IMR-90 (cell line): ENCODE results near the gene MAGEF1. TPM values are rescaled to one million over a fixed set of nuclear protein-coding genes. Genes with fewer than 3 reads are reported as not detected.
A peak's percentile ranks its signal among the peaks of the same experiment; 100 is the strongest.

Experiments used
- ATAC-seq: fragments of 200-7000 bp; cut with Tn5 transposase; 2 replicates; pipeline ENCODE4 v1.9.1; 2020; ENCODE audit warnings: low read depth, mild to moderate bottlenecking, moderate library complexity
- BruUV-seq: library from RNA; stranded (reverse); fragments of 400-500 nt; replicated peaks from 2 replicates; lab custom pipeline; 2021; lab: Mats Ljungman, UMichigan
- CTCF ChIA-PET: fragments of 300-600 bp; formaldehyde crosslinking; extraction: SDS; loops from one replicate; lab custom pipeline; 2021; ENCODE audit warnings: antibody characterized with exemption; lab: Yijun Ruan, JAX
- POLR2A ChIA-PET: fragments of 300-600 bp; sonication (Branson Sonifier 250); formaldehyde crosslinking; loops from one replicate; lab custom pipeline; 2022; ENCODE audit warnings: antibody characterized with exemption; ENCODE audit not compliant: unreplicated experiment; lab: Charles Lee
- DNase-seq: peaks from one replicate; pipeline ENCODE4 v3.0.0; 2013
- H2AFZ ChIP-seq: replicated peaks from 2 replicates; pipeline ENCODE3; 2013; ENCODE audit warnings: low read length, mild to moderate bottlenecking; ENCODE audit not compliant: poor library complexity
- H2AK5ac ChIP-seq: 2 replicates; pipeline ENCODE4 v1.6.1; 2013; ENCODE audit warnings: low read depth, low read length, inconsistent platforms
- H2AK9ac ChIP-seq: replicated peaks from 2 replicates; pipeline ENCODE3; 2013; ENCODE audit warnings: mild to moderate bottlenecking, low read depth, low read length, moderate library complexity; ENCODE audit not compliant: poor library complexity
- H2BK120ac ChIP-seq: 2 replicates; pipeline ENCODE4 v1.6.1; 2013; ENCODE audit warnings: low read depth, low read length, inconsistent platforms
- H2BK15ac ChIP-seq: 3 replicates; pipeline ENCODE4 v1.6.1; 2013; ENCODE audit warnings: low read depth, low read length, inconsistent platforms
- H2BK20ac ChIP-seq: 2 replicates; pipeline ENCODE4 v1.6.1; 2013; ENCODE audit warnings: low read depth, mild to moderate bottlenecking, inconsistent platforms, low read length, moderate library complexity
- H2BK5ac ChIP-seq: 2 replicates; pipeline ENCODE4 v1.6.1; 2013; ENCODE audit warnings: mild to moderate bottlenecking, low read depth, low read length, inconsistent platforms; ENCODE audit not compliant: poor library complexity, severe bottlenecking
- H3K14ac ChIP-seq: replicated peaks from 2 replicates; pipeline ENCODE4 v1.6.1; 2013; ENCODE audit warnings: low read depth, low read length, inconsistent platforms
- H3K18ac ChIP-seq: 2 replicates; pipeline ENCODE4 v1.6.1; 2013; ENCODE audit warnings: low read depth, low read length, control low read depth
- H3K23ac ChIP-seq: 2 replicates; pipeline ENCODE4 v1.6.1; 2013; ENCODE audit warnings: low read depth, low read length, inconsistent platforms
- H3K27ac ChIP-seq: 2 replicates; pipeline ENCODE4 v1.5.1; 2013; ENCODE audit warnings: mild to moderate bottlenecking, control low read depth, low read length; ENCODE audit not compliant: insufficient read depth
- H3K27me3 ChIP-seq: 2 replicates; pipeline ENCODE4 v1.6.1; 2013; ENCODE audit warnings: low read length; ENCODE audit not compliant: control insufficient read depth, insufficient read depth
- H3K36me3 ChIP-seq: 2 replicates; pipeline ENCODE4 v1.6.1; 2013; ENCODE audit warnings: low read length, mixed read lengths; ENCODE audit not compliant: control insufficient read depth, insufficient read depth
- H3K4ac ChIP-seq: 2 replicates; pipeline ENCODE4 v1.6.1; 2013; ENCODE audit warnings: low read depth, low read length, inconsistent platforms
- H3K4me1 ChIP-seq: 2 replicates; pipeline ENCODE4 v1.6.1; 2013; ENCODE audit warnings: low read length, mixed read lengths; ENCODE audit not compliant: control insufficient read depth, insufficient read depth
- H3K4me2 ChIP-seq: 2 replicates; pipeline ENCODE4 v1.6.1; 2013; ENCODE audit warnings: low read depth, mild to moderate bottlenecking, control low read depth, low read length, moderate library complexity
- H3K4me3 ChIP-seq: 2 replicates; pipeline ENCODE4 v1.5.1; 2013; ENCODE audit warnings: low read depth, mild to moderate bottlenecking, control low read depth, low read length, moderate library complexity; ENCODE audit not compliant: insufficient read depth
- H3K56ac ChIP-seq: 2 replicates; pipeline ENCODE4 v1.6.1; 2013; ENCODE audit warnings: low read length, inconsistent platforms; ENCODE audit not compliant: insufficient read depth; ENCODE audit errors: extremely low read depth
- H3K79me1 ChIP-seq, 2 experiments: 2 replicates each; pipeline ENCODE4 v1.6.1; 2013; ENCODE audit warnings: low read length in 2 of 2, inconsistent platforms in 1 of 2, low read depth in 1 of 2
- H3K9ac ChIP-seq: 2 replicates; pipeline ENCODE4 v1.6.1; 2013; ENCODE audit warnings: low read depth, low read length, control low read depth
- H3K9me1 ChIP-seq: 2 replicates; pipeline ENCODE4 v1.6.1; 2013; ENCODE audit warnings: low read length, inconsistent platforms; ENCODE audit not compliant: insufficient read depth
- H3K9me3 ChIP-seq: 2 replicates; pipeline ENCODE4 v1.6.1; 2013; ENCODE audit warnings: low read length; ENCODE audit not compliant: control insufficient read depth, insufficient read depth
- H4K20me1 ChIP-seq: 2 replicates; pipeline ENCODE4 v1.6.1; 2013; ENCODE audit warnings: low read length, inconsistent platforms; ENCODE audit not compliant: insufficient read depth
- H4K5ac ChIP-seq: 2 replicates; pipeline ENCODE4 v1.6.1; 2013; ENCODE audit warnings: mild to moderate bottlenecking, low read depth, low read length, control low read depth
- H4K8ac ChIP-seq, 2 experiments: 2 replicates each; pipeline ENCODE4 v1.6.1; 2013; ENCODE audit warnings: low read depth in 2 of 2, low read length in 2 of 2, control low read depth in 1 of 2, inconsistent platforms in 1 of 2
- H4K91ac ChIP-seq: 2 replicates; pipeline ENCODE4 v1.6.1; 2013; ENCODE audit warnings: low read depth, low read length, inconsistent platforms; ENCODE audit not compliant: insufficient read depth
- MXI1 ChIP-seq: IDR thresholded peaks from 2 replicates; pipeline ENCODE4 v1.6.1; 2012; ENCODE audit warnings: low read depth, mild to moderate bottlenecking, low read length, moderate library complexity, borderline replicate concordance
- POLR2A ChIP-seq: IDR thresholded peaks from 2 replicates; pipeline ENCODE4 v1.6.1; 2012; ENCODE audit warnings: mild to moderate bottlenecking, low read depth, low read length
- RCOR1 ChIP-seq: IDR thresholded peaks from 2 replicates; pipeline ENCODE4 v1.6.1; 2012; ENCODE audit warnings: mild to moderate bottlenecking, low read length, improper control_type of control experiment; ENCODE audit not compliant: insufficient replicate concordance
- SMC3 ChIP-seq: fragments of 150-350 bp; IDR thresholded peaks from 2 replicates; pipeline ENCODE4 v1.6.1; 2016; ENCODE audit warnings: low read depth, mild to moderate bottlenecking, antibody characterized with exemption, low read length, moderate library complexity
- WGBS, 2 experiments: methylation state at CpG; one replicate each; pipeline versions ENCODE4 v1.1.5 to v1.1.7; 2013; ENCODE audit warnings: missing lambda C conversion rate in 2 of 2; ENCODE audit not compliant: insufficient read length in 1 of 2; ENCODE audit errors: extremely low coverage in 2 of 2; 5-methylcytosine and 5-hydroxymethylcytosine counted together
- dilution Hi-C: fragments of 300-500 bp; cut with HindIII; formaldehyde crosslinking; loops from one replicate; pipeline ENCODE4 v1.14.3; 2018; ENCODE audit warnings: low sequenced_read_pairs; ENCODE audit not compliant: unreplicated experiment
- in situ Hi-C: fragments of 300-500 bp; cut with MboI; formaldehyde crosslinking; loops from 3 replicates; pipeline ENCODE4 v1.14.3; 2019; ENCODE audit warnings: low sequenced_read_pairs, inconsistent platforms, mixed read lengths
- intact Hi-C: fragments of 100-400 bp; cut with micrococcal nuclease; formaldehyde crosslinking; loops from 2 replicates; pipeline ENCODE4 v1.10.0; 2022
- polyA plus RNA-seq, 3 experiments: library from polyadenylated mRNA; depleted of rRNA; stranded (reverse); fragments of >200 nt; gene quantifications; 2 replicates each; pipeline ENCODE4 v1.2.3, GENCODE V29; 2012; ENCODE audit warnings: low replicate concordance in 1 of 3
- total RNA-seq: library from RNA; depleted of rRNA; stranded (reverse); fragments of >200 nt; gene quantifications from 2 replicates; pipeline ENCODE4 v1.2.3, GENCODE V29; 2012

MAGEF1 gene
- total and polyA plus RNA-seq, 2 of the 4 experiments (the other 2 are of a cell fraction) = 10.6 to 19.4 TPM

DNA sequence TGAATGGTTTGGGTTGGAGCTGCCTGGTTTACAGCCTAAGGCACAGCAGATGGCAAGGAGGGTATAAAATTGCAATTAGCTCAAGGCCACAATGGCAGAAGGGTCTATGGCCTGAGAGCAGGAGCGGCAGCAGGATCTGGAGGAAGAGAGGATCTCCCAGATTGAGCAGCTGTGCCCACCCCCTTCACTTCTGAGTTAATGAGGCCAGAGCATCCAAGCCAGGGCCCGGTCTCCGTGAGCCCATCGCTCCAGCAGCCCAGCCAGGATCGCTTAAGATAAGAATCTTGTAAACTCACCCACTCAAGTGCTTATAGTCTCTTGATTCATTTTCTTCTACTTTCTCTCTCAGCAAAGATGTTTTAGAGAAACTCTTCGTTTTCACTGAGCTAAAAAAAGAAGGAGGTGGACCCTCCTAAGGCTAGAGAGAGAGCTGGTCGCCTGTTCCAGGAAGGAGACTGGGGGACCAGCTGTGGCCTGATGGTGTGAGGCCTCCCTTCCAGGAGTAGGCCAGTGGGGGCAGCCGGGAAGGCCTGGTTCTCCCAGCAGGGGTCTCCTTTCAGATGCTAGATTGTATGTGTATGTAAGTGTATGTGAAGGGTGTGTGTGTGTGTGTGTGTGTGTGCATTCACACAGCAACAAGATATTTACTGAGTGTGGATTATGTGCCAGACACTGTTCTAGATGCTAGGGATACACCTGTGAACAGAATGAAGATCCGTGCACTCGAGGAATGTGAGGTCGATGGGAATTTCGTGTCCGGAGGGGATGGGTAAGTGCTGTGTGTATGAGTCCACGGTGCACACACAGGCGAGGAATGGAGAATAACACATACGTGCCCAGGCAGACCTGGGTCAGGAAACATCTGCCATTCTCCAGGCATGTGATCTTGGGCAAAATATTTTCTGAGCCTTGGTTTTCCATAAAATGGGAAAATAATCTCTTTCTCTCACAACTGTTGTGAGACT lies 18.6 kb downstream of the MAGEF1 start:
- Histone ChIP-seq H3K79me1 (no peaks in the 10 kb centered on the region), H3K4me2 (no peak overlapping the region), H3K4me3 (no peak overlapping the region), H2AK9ac (no peak overlapping the region), H4K5ac (no peak overlapping the region; the same call in 1 of the 2 replicates), H3K27ac (no peak overlapping the region; the same call in 1 of the 2 replicates), H3K4ac (peak overlapping the region; percentile 48), H4K20me1 (peaks cover 3% of the 10 kb centered on the region; the same call in 1 of the 2 replicates), H3K23ac (no peak overlapping the region), H2BK20ac (no peak overlapping the region), H2BK15ac (no peak overlapping the region), H3K36me3 (no peaks in the 10 kb centered on the region), H3K9me3 (no peaks in the 10 kb centered on the region), H3K27me3 (peaks cover 3% of the 10 kb centered on the region), H2BK5ac (no peak overlapping the region), H3K18ac (no peak overlapping the region; the same call in 1 of the 2 replicates), H3K14ac (no peak overlapping the region), H3K9me1 (peaks cover 7% of the 10 kb centered on the region), H2AFZ (peak overlapping the region; percentile 8), H3K4me1 (peaks cover 27% of the 10 kb centered on the region), H3K56ac (no peak overlapping the region), H2AK5ac (0 out of 2 replicates have a peak overlapping the region, but pooled peaks have one; percentile 7), H4K91ac (no peak overlapping the region), H2BK120ac (peak overlapping the region; percentile 12), H4K8ac (no peak overlapping the region), H3K9ac (no peak overlapping the region)
- no peak for TF ChIP-seq RCOR1
- no peak for TF ChIP-seq POLR2A
- no peak for TF ChIP-seq MXI1
- no peak for TF ChIP-seq SMC3
- intact Hi-C loops (no loop called here), in situ Hi-C loops (no loop called here), dilution Hi-C loops (no loop called here)
- WGBS, 2 experiments = 80% methylated on average over 4 of the region's 16 CpGs; no CpG with 5 or more reads in 1 of the 2 experiments
- no peak for DNase-seq
- no TSS peak for BruUV-seq
- POLR2A ChIA-PET = no interaction called here
- CTCF ChIA-PET = interaction anchor here (0.6 kb wide), 1 partner anchor 34 kb away, joined by 3 read pairs; no protein-coding TSS in a partner anchor
- no peak for ATAC-seq
